NT2/D1 (cell line): ENCODE data around the gene KREMEN1.

Experiments
- SUZ12 ChIP-seq: IDR thresholded peaks from 2 replicates; pipeline ENCODE4 v1.6.1; 2011; ENCODE audit not compliant: insufficient read length, insufficient read depth; ENCODE audit errors: extremely low read depth
- YY1 ChIP-seq: IDR thresholded peaks from 2 replicates; pipeline ENCODE4 v1.6.1; 2011; ENCODE audit not compliant: insufficient read length, insufficient read depth
- ZNF274 ChIP-seq: IDR thresholded peaks from 2 replicates; pipeline ENCODE4 v1.6.1; 2011; ENCODE audit warnings: mild to moderate bottlenecking, low read depth, low read length

GRCh38 chr22:29203488-29204454, 130.9 kb downstream of the KREMEN1 start:
- TF ChIP-seq YY1 = no peak
- no peak for TF ChIP-seq SUZ12
- no peak for TF ChIP-seq ZNF274
